ENCODE results near the gene WIZ. TPM values are rescaled to one million over a fixed set of nuclear protein-coding genes. Genes with fewer than 3 reads are reported as not detected.

The WIZ gene
- total and polyA plus RNA-seq, 2 of the 8 experiments (the other 6 are each of a cell fraction or from before 2014, with no cell fraction given), result 12.5 to 33.2 TPM

DNA sequence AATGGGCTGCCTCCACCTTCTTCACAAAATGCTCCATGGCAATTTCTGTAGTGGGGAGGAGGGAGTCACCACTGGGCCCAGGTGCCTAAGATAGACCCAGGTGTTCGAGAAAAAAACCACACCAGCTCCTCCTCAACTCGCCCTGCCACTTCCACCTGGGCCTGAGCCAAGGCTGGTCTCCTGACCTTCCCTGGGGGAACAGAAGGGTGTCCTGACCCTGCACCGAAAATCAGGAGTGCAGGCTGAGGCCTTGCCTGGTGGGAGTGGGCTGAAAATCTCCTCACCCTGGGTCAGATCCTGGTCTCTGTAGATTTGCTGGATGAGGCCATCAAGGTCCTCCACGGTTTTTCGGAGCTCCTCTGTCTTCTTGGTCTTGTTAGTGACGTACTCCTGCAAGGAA lies 52.5 kb downstream of the WIZ start (continued):
- no peak for TF ChIP-seq SP2 (IDR thresholded peaks at IDR 0.05; ENCODE audit: low read length)
- TF ChIP-seq CHD7 (IDR thresholded peaks at IDR 0.05; ENCODE audit: insufficient replicate concordance, low read length), result no peak
- TF ChIP-seq ZNF274 (IDR thresholded peaks at IDR 0.05; ENCODE audit: borderline replicate concordance, extremely low read depth, low read length), result no peak
- TF ChIP-seq CBX8 (IDR thresholded peaks at IDR 0.05; ENCODE audit: borderline replicate concordance, low read depth, low read length), result no peak
- TF ChIP-seq RNF2 (IDR thresholded peaks at IDR 0.05; ENCODE audit: borderline replicate concordance, low read depth, low read length, missing control alignments, poor library complexity, severe bottlenecking), result no peak

All from H1 (cell line).